Natural killer cell (primary cell): ENCODE data around the gene SCGB3A2. TPM values are rescaled to one million over a fixed set of nuclear protein-coding genes. Genes with fewer than 3 reads are reported as not detected.

Experiments
- ATAC-seq, 3 donors: fragments of 150-1000 bp in 2 of 3; fragments of 200-7000 bp in 1 of 3; cut with Tn5 transposase; 1 replicate in 1 of 3; 2 replicates in 2 of 3; pipeline ENCODE4 v1.10.0; 2021; ENCODE audit warnings: mild to moderate bottlenecking in 2 of 3, moderate library complexity in 2 of 3
- DNase-seq, 2 donors: peaks; one replicate each; pipeline versions ENCODE4 v3.0.0 to v3.0.0-alpha.2; 2013 to 2021; ENCODE audit warnings: mixed read lengths in 1 of 2
- H3K27ac ChIP-seq: one replicate; pipeline ENCODE4 v1.5.1; 2013; ENCODE audit warnings: mild to moderate bottlenecking, low read length
- H3K27me3 ChIP-seq: one replicate; pipeline ENCODE4 v1.6.1; 2013; ENCODE audit warnings: low read length; ENCODE audit not compliant: control insufficient read depth, insufficient read depth
- H3K36me3 ChIP-seq: one replicate; pipeline ENCODE4 v1.6.1; 2013; ENCODE audit warnings: low read length; ENCODE audit not compliant: control insufficient read depth, insufficient read depth
- H3K4me1 ChIP-seq: one replicate; pipeline ENCODE4 v1.6.1; 2013; ENCODE audit warnings: low read length; ENCODE audit not compliant: control insufficient read depth, insufficient read depth
- H3K4me3 ChIP-seq: one replicate; pipeline ENCODE4 v1.5.1; 2013; ENCODE audit warnings: low read length
- H3K9me3 ChIP-seq: one replicate; pipeline ENCODE4 v1.6.1; 2013; ENCODE audit warnings: low read length; ENCODE audit not compliant: control insufficient read depth, insufficient read depth
- H3K27ac Mint-ChIP-seq, 2 donors: one replicate each; pipeline ENCODE4 v1.8.0; 2022; ENCODE audit warnings: mild to moderate bottlenecking in 2 of 2, mixed read lengths in 2 of 2, moderate library complexity in 1 of 2
- H3K27me3 Mint-ChIP-seq, 2 donors: one replicate each; pipeline ENCODE4 v1.8.0; 2022; ENCODE audit warnings: low read depth in 2 of 2, mixed read lengths in 2 of 2
- H3K36me3 Mint-ChIP-seq: one replicate; pipeline ENCODE4 v1.8.0; 2022; ENCODE audit warnings: mixed read lengths
- H3K4me1 Mint-ChIP-seq, 2 donors: one replicate each; pipeline ENCODE4 v1.8.0; 2022; ENCODE audit warnings: mixed read lengths in 2 of 2
- H3K4me3 Mint-ChIP-seq: one replicate; pipeline ENCODE4 v1.8.0; 2022; ENCODE audit warnings: mild to moderate bottlenecking, moderate library complexity, mixed read lengths
- H3K9me3 Mint-ChIP-seq, 2 donors: one replicate each; pipeline ENCODE4 v1.8.0; 2022; ENCODE audit warnings: mixed read lengths in 2 of 2
- WGBS: methylation state at CpG from one replicate; pipeline ENCODE4 v1.1.7; 2013; ENCODE audit warnings: missing lambda C conversion rate; ENCODE audit not compliant: insufficient coverage; 5-methylcytosine and 5-hydroxymethylcytosine counted together
- intact Hi-C: fragments of 100-400 bp; cut with micrococcal nuclease; formaldehyde crosslinking; loops from one replicate; pipeline ENCODE4 v1.14.2; 2022
- total RNA-seq, 4 donors: library from RNA; stranded (reverse); fragments of 120-200 nt in 1 of 4; gene quantifications; one replicate each; pipeline versions ENCODE4 v1.2.3 to v1.2.4, GENCODE V29; 2013 to 2022
- TF ChIP-seq, protein P1 (sequence below): fragments of 200-600 bp; IDR thresholded peaks from one replicate; pipeline ENCODE4 v1.8.0; 2022; ENCODE audit warnings: antibody characterized with exemption

SCGB3A2 gene
- total RNA-seq, 3 donors from 2014 or later (not counting 1 experiment from before 2014, with no cell fraction given) = 1.2 TPM; not detected in 2

DNA sequence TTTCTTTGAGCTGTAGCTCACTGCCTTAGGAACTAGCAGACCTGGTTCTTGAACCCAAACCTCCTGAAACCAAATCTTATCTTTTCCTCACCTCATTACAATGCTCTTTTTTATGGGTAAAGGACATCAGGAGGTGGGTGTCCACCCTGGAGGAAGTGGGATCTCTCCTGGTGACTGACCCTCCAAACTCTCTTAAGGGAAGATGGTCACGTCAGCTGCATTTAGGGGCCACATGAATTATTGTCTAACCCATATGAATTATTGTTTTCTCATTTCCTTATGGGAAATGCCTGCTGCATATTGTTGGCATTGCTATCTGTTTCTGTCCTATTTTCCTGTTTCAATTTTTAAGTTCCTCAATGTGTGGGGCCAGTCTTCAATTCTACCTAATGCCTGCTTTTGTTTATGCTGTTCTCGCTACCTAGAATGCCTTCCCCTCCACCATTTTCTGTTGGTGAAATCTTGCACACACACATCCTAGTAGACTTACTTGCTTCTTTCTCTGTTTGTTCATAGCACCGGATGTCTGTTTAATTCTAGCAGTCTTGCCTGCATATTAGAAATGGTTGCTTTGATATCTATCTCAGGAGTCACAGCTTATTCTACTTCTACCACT is 25.0 kb upstream of the SCGB3A2 start:
- no peak overlapping the region for H3K27ac Mint-ChIP-seq
- intact Hi-C loops = no loop called here
- WGBS = 66% methylated on average over 2 of the region's 3 CpGs

GRCh38 chr5:147854331-147854730 is 24.2 kb upstream of the SCGB3A2 start:
- H3K27me3 Mint-ChIP-seq = peaks cover 6 to 11% of the 10 kb centered on the region in 2 donors
- intact Hi-C loops = no loop called here
- no peaks in the 10 kb centered on the region for H3K36me3 ChIP-seq
- 84% methylated on average over 3 of the region's 3 CpGs for WGBS
- H3K9me3 Mint-ChIP-seq = no peaks in the 10 kb centered on the region
- no peaks in the 10 kb centered on the region for H3K9me3 ChIP-seq
- no peak overlapping the region for H3K4me3 Mint-ChIP-seq
- no peaks in the 10 kb centered on the region for H3K4me1 ChIP-seq
- H3K4me1 Mint-ChIP-seq = peaks cover 0 to 5% of the 10 kb centered on the region in 2 donors
- TF ChIP-seq, protein P1, sequence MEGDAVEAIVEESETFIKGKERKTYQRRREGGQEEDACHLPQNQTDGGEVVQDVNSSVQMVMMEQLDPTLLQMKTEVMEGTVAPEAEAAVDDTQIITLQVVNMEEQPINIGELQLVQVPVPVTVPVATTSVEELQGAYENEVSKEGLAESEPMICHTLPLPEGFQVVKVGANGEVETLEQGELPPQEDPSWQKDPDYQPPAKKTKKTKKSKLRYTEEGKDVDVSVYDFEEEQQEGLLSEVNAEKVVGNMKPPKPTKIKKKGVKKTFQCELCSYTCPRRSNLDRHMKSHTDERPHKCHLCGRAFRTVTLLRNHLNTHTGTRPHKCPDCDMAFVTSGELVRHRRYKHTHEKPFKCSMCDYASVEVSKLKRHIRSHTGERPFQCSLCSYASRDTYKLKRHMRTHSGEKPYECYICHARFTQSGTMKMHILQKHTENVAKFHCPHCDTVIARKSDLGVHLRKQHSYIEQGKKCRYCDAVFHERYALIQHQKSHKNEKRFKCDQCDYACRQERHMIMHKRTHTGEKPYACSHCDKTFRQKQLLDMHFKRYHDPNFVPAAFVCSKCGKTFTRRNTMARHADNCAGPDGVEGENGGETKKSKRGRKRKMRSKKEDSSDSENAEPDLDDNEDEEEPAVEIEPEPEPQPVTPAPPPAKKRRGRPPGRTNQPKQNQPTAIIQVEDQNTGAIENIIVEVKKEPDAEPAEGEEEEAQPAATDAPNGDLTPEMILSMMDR = no peak
- H3K36me3 Mint-ChIP-seq = no peaks in the 10 kb centered on the region
- H3K27me3 ChIP-seq = no peaks in the 10 kb centered on the region
- ATAC-seq (no peak), DNase-seq (no peak)
- no peak overlapping the region for H3K27ac Mint-ChIP-seq
- H3K4me3 ChIP-seq = no peak overlapping the region
- no peak overlapping the region for H3K27ac ChIP-seq

More for the DNA sequence above, 25.0 kb upstream of the SCGB3A2 start:
- Histone ChIP-seq H3K4me1 (no peaks in the 10 kb centered on the region), H3K27ac (no peak overlapping the region), H3K4me3 (no peak overlapping the region), H3K36me3 (no peaks in the 10 kb centered on the region), H3K9me3 (no peaks in the 10 kb centered on the region), H3K27me3 (no peaks in the 10 kb centered on the region)
- Mint-ChIP-seq H3K4me1 (peaks cover 0 to 5% of the 10 kb centered on the region in 2 donors), H3K4me3 (no peak overlapping the region), H3K9me3 (no peaks in the 10 kb centered on the region), H3K36me3 (no peaks in the 10 kb centered on the region), H3K27me3 (peaks cover 8 to 18% of the 10 kb centered on the region in 2 donors)
- ATAC-seq = no peak
- TF ChIP-seq, protein P1 = no peak
- DNase-seq = no peak

DNA sequence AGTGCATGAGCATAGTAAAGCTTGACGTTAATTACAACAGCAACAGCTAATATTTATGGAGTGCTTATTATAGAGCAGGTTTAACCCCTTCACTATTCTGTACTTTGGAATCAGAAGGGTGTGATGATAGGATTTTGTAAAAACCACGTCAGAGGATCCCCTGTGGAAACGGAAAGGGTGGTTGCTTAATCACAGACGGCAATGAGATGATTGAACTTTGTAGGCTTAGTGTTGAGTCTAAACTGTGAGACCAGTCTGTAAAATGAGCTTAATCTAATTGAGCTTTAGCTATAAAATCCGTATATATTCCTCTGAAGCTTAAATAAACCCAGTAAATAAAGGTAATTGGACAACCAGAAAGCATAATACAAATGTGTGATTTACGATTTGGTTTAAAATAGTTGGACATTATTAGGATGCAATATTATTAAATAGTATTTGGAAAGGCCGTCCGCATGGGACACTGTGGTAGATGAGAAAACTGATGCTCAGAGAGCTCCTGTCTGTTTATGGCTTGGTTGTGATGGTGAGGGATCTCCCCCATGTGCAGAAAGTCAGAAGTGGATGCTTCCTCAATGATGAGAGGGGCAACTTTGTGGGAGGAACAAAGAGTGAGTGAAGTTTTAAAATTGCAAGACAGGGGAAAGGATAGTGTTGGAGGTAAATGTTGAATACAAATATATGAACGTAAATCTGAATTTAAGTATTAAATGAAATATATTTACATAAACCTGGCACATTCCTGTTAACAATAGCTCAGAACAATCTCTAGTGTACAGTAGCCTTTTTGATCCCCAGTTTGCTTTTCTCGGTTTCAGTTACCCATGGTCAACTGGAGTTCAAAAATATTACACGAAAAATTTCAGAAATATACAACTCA is 23.4 kb upstream of the SCGB3A2 start:
- DNase-seq (no peak), ATAC-seq (no peak)
- Histone ChIP-seq H3K4me1 (no peaks in the 10 kb centered on the region), H3K9me3 (no peaks in the 10 kb centered on the region), H3K4me3 (no peak overlapping the region), H3K36me3 (no peaks in the 10 kb centered on the region), H3K27ac (no peak overlapping the region), H3K27me3 (no peaks in the 10 kb centered on the region)
- TF ChIP-seq, protein P1 = no peak
- Mint-ChIP-seq H3K4me3 (no peak overlapping the region), H3K27ac (no peak overlapping the region), H3K4me1 (peaks cover 0 to 5% of the 10 kb centered on the region in 2 donors), H3K9me3 (no peaks in the 10 kb centered on the region), H3K36me3 (no peaks in the 10 kb centered on the region), H3K27me3 (peaks cover 5 to 7% of the 10 kb centered on the region in 2 donors)
- intact Hi-C loops = loop anchor here (5.0 kb wide), 1 partner anchor 877 kb away; no protein-coding TSS in a partner anchor
- WGBS = 78% methylated on average over 8 of the region's 11 CpGs
